Activated T-cell treated with anti-CD3 and anti-CD28 coated beads, Interleukin-2, amount 50 U/mL, for 24 hours (primary cell): ENCODE data around the gene PECR.
"Not testable (repeated sequence)": the region's sequence is repeated elsewhere in the genome, so short reads cannot be mapped to it uniquely, and the experiment has no call there.

Experiments used
- DNase-seq: peaks from one replicate; pipeline ENCODE4 v3.0.0-alpha.2; 2020
- H3K27ac Mint-ChIP-seq: 2 replicates; pipeline ENCODE4 v1.8.0; 2020; ENCODE audit warnings: mild to moderate bottlenecking, mixed read lengths
- H3K27me3 Mint-ChIP-seq: 2 replicates; pipeline ENCODE4 v1.8.0; 2020; ENCODE audit warnings: mixed read lengths
- H3K36me3 Mint-ChIP-seq: 2 replicates; pipeline ENCODE4 v1.8.0; 2020; ENCODE audit warnings: low read depth, mixed read lengths
- H3K4me1 Mint-ChIP-seq: 2 replicates; pipeline ENCODE4 v1.8.0; 2020; ENCODE audit warnings: low read depth, mixed read lengths
- H3K4me3 Mint-ChIP-seq: 2 replicates; pipeline ENCODE4 v1.8.0; 2020; ENCODE audit warnings: mild to moderate bottlenecking, moderate library complexity, mixed read lengths
- H3K9me3 Mint-ChIP-seq: 2 replicates; pipeline ENCODE4 v1.8.0; 2020; ENCODE audit warnings: mixed read lengths

Gene PECR

DNA sequence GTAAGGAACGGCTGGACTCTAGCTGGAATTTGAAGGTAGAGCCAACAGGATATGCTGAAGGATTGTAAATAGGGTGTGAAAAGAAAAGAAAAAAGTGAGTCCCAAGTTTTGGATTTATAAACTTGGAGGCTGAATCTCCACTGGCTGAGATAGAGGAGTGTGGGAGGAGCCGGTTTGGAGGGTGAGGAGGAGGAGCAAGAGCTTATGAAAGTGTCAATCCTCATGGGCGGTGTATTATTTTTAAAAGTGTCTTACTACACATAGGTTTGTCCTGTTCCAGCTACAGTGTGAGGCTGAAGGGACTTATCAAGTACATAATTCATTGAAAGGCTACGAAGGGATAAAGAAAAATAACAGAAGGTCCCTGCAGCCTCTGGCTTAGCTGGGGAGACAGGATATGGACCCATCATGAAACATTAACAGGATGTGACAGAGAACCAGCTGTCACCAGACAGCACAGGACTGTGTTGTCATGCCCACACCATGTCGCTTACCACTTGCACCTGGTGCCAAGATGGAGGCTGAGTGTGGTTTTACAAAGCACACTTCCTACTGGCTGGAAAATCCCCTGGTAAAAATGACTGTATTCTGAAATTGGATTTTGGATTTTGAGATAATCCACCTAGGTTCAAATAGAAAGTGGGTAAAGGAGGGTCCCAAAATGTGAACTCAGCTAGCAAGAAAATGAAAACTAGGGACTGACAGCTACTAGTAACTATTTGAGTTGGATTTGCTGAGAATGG, 65.7 kb downstream of the PECR start:
- H3K9me3 Mint-ChIP-seq, result peaks cover 5% of the 10 kb centered on the region
- peaks cover 63% of the 10 kb centered on the region for H3K4me1 Mint-ChIP-seq
- peak overlapping the region; percentile 55 for H3K4me3 Mint-ChIP-seq
- peak overlapping the region; percentile 86 for H3K27ac Mint-ChIP-seq
- DNase-seq, result no peak
- H3K36me3 Mint-ChIP-seq, result peaks cover 5% of the 10 kb centered on the region
- no peaks in the 10 kb centered on the region for H3K27me3 Mint-ChIP-seq

- Mint-ChIP-seq H3K27me3 (no peaks in the 10 kb centered on the region), H3K4me3 (no peak overlapping the region), H3K27ac (peak overlapping the region; percentile 86), H3K36me3 (peaks cover 5% of the 10 kb centered on the region), H3K9me3 (peaks cover 5% of the 10 kb centered on the region), H3K4me1 (peaks cover 64% of the 10 kb centered on the region)
- DNase-seq, result no peak
These were observed 66.6 kb downstream of the PECR start for GRCh38 chr2:216014986-216015385.

DNA sequence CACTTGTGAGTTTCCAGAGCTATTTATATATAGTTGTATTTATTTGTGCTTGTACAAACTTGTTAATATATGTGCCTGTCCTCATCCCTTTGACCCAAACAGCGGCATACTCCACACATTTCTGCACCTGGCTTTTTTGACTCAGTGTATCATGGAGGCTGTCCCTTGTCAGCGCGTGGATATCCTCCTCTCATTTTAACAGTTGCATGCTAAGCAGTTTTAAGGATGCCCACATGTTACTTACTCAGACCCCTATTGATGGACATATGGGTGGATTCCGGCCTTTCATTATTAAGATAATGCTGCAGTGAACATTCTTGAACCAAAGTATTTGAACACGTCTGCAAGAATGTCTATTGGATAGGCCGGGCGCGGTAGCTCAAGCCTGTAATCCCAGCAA, 67.6 kb downstream of the PECR start:
- H3K27ac Mint-ChIP-seq, result no peak overlapping the region
- peaks cover 4% of the 10 kb centered on the region for H3K9me3 Mint-ChIP-seq
- H3K4me3 Mint-ChIP-seq, result peak overlapping the region; percentile 78
- DNase-seq, result no peak
- H3K4me1 Mint-ChIP-seq, result peaks cover 72% of the 10 kb centered on the region
- peaks cover 5% of the 10 kb centered on the region for H3K36me3 Mint-ChIP-seq
- H3K27me3 Mint-ChIP-seq, result no peaks in the 10 kb centered on the region

GRCh38 chr2:216013080-216013909, 68.3 kb downstream of the PECR start, which contains the start of gene MREG:
MREG (minus strand) TSS chr2:216013551; CDS start chr2:216013327, 224 bp downstream.
- H3K27me3 Mint-ChIP-seq, result no peaks in the 10 kb centered on the region
- H3K9me3 Mint-ChIP-seq, result no peaks in the 10 kb centered on the region
- DNase-seq, result peak; percentile 90
- peaks cover 5% of the 10 kb centered on the region for H3K36me3 Mint-ChIP-seq
- H3K27ac Mint-ChIP-seq, result peak within 1 kb of the TSS; percentile 82
- H3K4me3 Mint-ChIP-seq, result peak within 1 kb of the TSS; percentile 92
- H3K4me1 Mint-ChIP-seq, result peaks cover 68% of the 10 kb centered on the region

GRCh38 chr2:216012830-216013079, 68.9 kb downstream of the PECR start:
- no peak for DNase-seq
- Mint-ChIP-seq H3K27ac (peak overlapping the region; percentile 82), H3K36me3 (peaks cover 5% of the 10 kb centered on the region), H3K27me3 (no peaks in the 10 kb centered on the region), H3K4me1 (peaks cover 65% of the 10 kb centered on the region), H3K4me3 (peak overlapping the region; percentile 92), H3K9me3 (no peaks in the 10 kb centered on the region)

- H3K4me1 Mint-ChIP-seq, result peaks cover 62% of the 10 kb centered on the region
- peak overlapping the region; percentile 92 for H3K4me3 Mint-ChIP-seq
- no peaks in the 10 kb centered on the region for H3K27me3 Mint-ChIP-seq
- DNase-seq, result no peak
- H3K36me3 Mint-ChIP-seq, result peaks cover 5% of the 10 kb centered on the region
- peak overlapping the region; percentile 82 for H3K27ac Mint-ChIP-seq
- no peaks in the 10 kb centered on the region for H3K9me3 Mint-ChIP-seq
These were observed 69.3 kb downstream of the PECR start for GRCh38 chr2:216012133-216012829.

GRCh38 chr2:216009215-216009614, 72.4 kb downstream of the PECR start:
- H3K36me3 Mint-ChIP-seq, H3K9me3 Mint-ChIP-seq, H3K4me3 Mint-ChIP-seq, H3K27me3 Mint-ChIP-seq, DNase-seq, H3K27ac Mint-ChIP-seq: not testable (repeated sequence)
- H3K4me1 Mint-ChIP-seq, result peaks cover 60% of the 10 kb centered on the region

GRCh38 chr2:216008387-216008786, 73.2 kb downstream of the PECR start:
- Mint-ChIP-seq H3K27ac (no peak overlapping the region), H3K36me3 (peaks cover 5% of the 10 kb centered on the region), H3K4me1 (peaks cover 63% of the 10 kb centered on the region), H3K4me3 (no peak overlapping the region), H3K27me3 (no peaks in the 10 kb centered on the region), H3K9me3 (no peaks in the 10 kb centered on the region)
- no peak for DNase-seq

DNA sequence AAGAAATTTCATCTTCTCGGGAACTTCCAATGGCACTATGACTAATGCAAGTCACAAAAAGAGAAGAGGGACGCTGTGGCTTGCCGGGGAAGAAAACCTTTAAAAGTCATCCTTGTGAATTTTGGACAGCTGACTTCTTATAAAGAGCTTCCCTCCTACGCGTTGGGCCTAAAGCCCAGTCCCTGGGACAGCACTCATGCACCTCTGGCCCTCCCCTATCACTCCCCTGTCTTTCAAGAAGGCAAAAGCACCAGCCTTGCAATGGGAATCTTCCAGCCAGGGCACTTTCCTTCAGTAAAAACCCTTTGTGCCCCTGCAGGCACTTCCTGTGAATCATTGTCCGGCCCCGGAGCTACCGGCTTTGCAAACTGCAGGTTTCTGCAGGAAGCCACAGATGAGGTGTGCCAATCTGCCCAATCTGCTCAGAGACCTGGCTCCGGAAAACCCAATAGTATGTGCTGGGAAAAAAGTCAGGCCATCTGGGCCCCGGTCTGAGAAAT, 75.4 kb downstream of the PECR start:
- Mint-ChIP-seq H3K36me3 (no peaks in the 10 kb centered on the region), H3K4me1 (peaks cover 59% of the 10 kb centered on the region), H3K9me3 (no peaks in the 10 kb centered on the region), H3K27ac (peak overlapping the region; percentile 92), H3K27me3 (no peaks in the 10 kb centered on the region), H3K4me3 (peak overlapping the region; percentile 57)
- DNase-seq, result peak; percentile 54

GRCh38 chr2:216004697-216005283, 76.8 kb downstream of the PECR start:
- Mint-ChIP-seq H3K9me3 (no peaks in the 10 kb centered on the region), H3K4me3 (peak overlapping the region; percentile 18), H3K27me3 (no peaks in the 10 kb centered on the region), H3K27ac (peak overlapping the region; percentile 84), H3K4me1 (peaks cover 55% of the 10 kb centered on the region), H3K36me3 (no peaks in the 10 kb centered on the region)
- DNase-seq, result no peak

DNA sequence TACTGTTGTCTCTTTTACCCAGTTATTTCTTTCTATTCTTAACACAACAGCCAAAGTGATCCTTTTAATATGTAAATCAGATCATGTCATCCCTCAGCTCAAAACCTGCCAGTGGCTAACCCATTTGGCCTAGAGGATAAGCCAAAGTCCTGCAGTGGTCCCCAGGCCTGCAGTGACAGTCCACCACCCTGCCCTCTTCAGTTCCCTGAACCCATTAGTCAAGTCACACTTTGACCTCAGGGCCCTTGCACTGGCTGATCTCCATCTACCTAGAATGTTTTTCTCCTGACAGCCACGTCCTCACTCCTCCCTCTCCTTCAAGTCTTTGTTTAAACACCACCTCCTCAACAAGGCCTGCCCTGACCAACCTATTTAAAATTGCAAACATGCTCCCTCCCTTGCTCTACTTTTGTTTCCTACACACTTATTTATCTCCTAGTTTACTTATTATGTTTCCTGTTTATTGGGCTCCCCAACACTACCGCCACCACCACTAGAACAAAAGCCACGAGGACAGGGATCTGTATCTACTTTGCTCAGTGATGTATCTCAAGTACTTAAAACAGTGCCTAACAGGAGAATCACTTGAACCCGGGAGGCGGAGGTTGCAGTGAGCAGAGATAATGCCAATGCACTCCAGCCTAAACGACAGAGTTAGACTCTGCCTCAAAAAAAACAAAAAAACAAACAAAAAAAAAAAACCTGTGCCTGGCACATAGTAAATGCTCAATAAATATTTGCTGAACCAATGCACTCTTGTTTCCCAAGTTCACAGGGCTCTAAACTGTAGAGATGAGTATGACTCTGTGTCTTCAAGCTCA, 77.5 kb downstream of the PECR start:
- peak overlapping the region; percentile 84 for H3K27ac Mint-ChIP-seq
- no peaks in the 10 kb centered on the region for H3K36me3 Mint-ChIP-seq
- H3K4me3 Mint-ChIP-seq, result no peak overlapping the region
- peaks cover 50% of the 10 kb centered on the region for H3K4me1 Mint-ChIP-seq
- H3K9me3 Mint-ChIP-seq, result no peaks in the 10 kb centered on the region
- no peak for DNase-seq
- H3K27me3 Mint-ChIP-seq, result no peaks in the 10 kb centered on the region

- Mint-ChIP-seq H3K4me3 (no peak overlapping the region), H3K4me1 (peaks cover 49% of the 10 kb centered on the region), H3K27me3 (no peaks in the 10 kb centered on the region), H3K9me3 (no peaks in the 10 kb centered on the region), H3K27ac (peak overlapping the region; percentile 22), H3K36me3 (peaks cover under 1% of the 10 kb centered on the region)
- no peak for DNase-seq
These were observed 78.9 kb downstream of the PECR start for GRCh38 chr2:216002693-216003092.

GRCh38 chr2:216002101-216002678, 79.4 kb downstream of the PECR start:
- H3K36me3 Mint-ChIP-seq, result peaks cover 6% of the 10 kb centered on the region
- DNase-seq, result no peak
- H3K4me1 Mint-ChIP-seq, result peaks cover 52% of the 10 kb centered on the region
- H3K27me3 Mint-ChIP-seq, result no peaks in the 10 kb centered on the region
- H3K9me3 Mint-ChIP-seq, result no peaks in the 10 kb centered on the region
- peak overlapping the region; percentile 22 for H3K27ac Mint-ChIP-seq
- no peak overlapping the region for H3K4me3 Mint-ChIP-seq
